PC-3 (cell line): Measurements from ENCODE around the gene LTB4R. TPM values are rescaled to one million over a fixed set of nuclear protein-coding genes. Genes with fewer than 3 reads are reported as not detected.

Source experiments
- ATAC-seq: fragments of 200-7000 bp; cut with Tn5 transposase; 2 replicates; pipeline ENCODE4 v1.9.1; 2020; ENCODE audit warnings: mild to moderate bottlenecking, moderate library complexity
- BruUV-seq: library from RNA; stranded (reverse); fragments of 400-500 nt; replicated peaks from 2 replicates; lab custom pipeline; 2021; lab: Mats Ljungman, UMichigan
- CTCF ChIA-PET: fragments of 300-600 bp; sonication (Branson Sonifier 250); formaldehyde crosslinking; loops from one replicate; lab custom pipeline; 2022; ENCODE audit warnings: antibody characterized with exemption; lab: Charles Lee
- POLR2A ChIA-PET: fragments of 300-600 bp; sonication (Branson Sonifier 250); formaldehyde crosslinking; loops from one replicate; lab custom pipeline; 2022; ENCODE audit warnings: antibody characterized with exemption; ENCODE audit not compliant: unreplicated experiment; lab: Charles Lee
- DNase-seq: peaks from one replicate; pipeline ENCODE4 v3.0.0-alpha.2; 2015
- H2AFZ ChIP-seq: fragments of 300-600 bp; sonication (generic); 2 replicates; pipeline ENCODE4 v1.6.0; 2016; ENCODE audit warnings: antibody characterized with exemption, low read length
- H3F3A ChIP-seq: fragments of 300-600 bp; sonication (generic); one replicate; pipeline ENCODE4 v1.6.0; 2017; ENCODE audit warnings: antibody characterized with exemption, low read length, control low read depth, mild to moderate bottlenecking; ENCODE audit not compliant: unreplicated experiment
- H3K27ac ChIP-seq: fragments of 300-600 bp; sonication (generic); 2 replicates; pipeline ENCODE4 v1.5.1; 2016; ENCODE audit warnings: mild to moderate bottlenecking, low read length
- H3K27me3 ChIP-seq: fragments of 300-600 bp; sonication (generic); 2 replicates; pipeline ENCODE4 v1.6.1; 2016; ENCODE audit warnings: low read length, mixed read lengths
- H3K36me3 ChIP-seq: fragments of 300-600 bp; sonication (generic); 2 replicates; pipeline ENCODE4 v1.6.1; 2016; ENCODE audit warnings: low read depth, mixed run types, low read length, mixed read lengths
- H3K4me1 ChIP-seq: fragments of 300-600 bp; sonication (generic); 2 replicates; pipeline ENCODE4 v1.5.1; 2016; ENCODE audit warnings: low read length; ENCODE audit not compliant: insufficient read depth
- H3K4me2 ChIP-seq: fragments of 300-600 bp; sonication (generic); 2 replicates; pipeline ENCODE4 v1.6.0; 2016; ENCODE audit warnings: low read length
- H3K4me3 ChIP-seq: fragments of 300-600 bp; sonication (generic); 2 replicates; pipeline ENCODE4 v1.5.1; 2016; ENCODE audit warnings: mild to moderate bottlenecking, low read length, mixed read lengths
- H3K79me2 ChIP-seq: fragments of 300-600 bp; sonication (generic); 2 replicates; pipeline ENCODE4 v1.6.1; 2017; ENCODE audit warnings: low read length, mixed read lengths
- H3K9ac ChIP-seq: fragments of 300-600 bp; sonication (generic); 2 replicates; pipeline ENCODE4 v1.6.0; 2016; ENCODE audit warnings: mild to moderate bottlenecking, low read length
- H3K9me2 ChIP-seq: fragments of 300-600 bp; sonication (generic); replicated peaks from 2 replicates; pipeline ENCODE4 v1.6.1; 2016; ENCODE audit warnings: mixed run types, low read length, mixed read lengths
- H3K9me3 ChIP-seq: fragments of 300-600 bp; sonication (generic); 2 replicates; pipeline ENCODE4 v1.6.1; 2016; ENCODE audit warnings: low read length, mixed read lengths
- H4K20me1 ChIP-seq: fragments of 300-600 bp; sonication (generic); 2 replicates; pipeline ENCODE4 v1.6.1; 2016; ENCODE audit warnings: low read length, mixed read lengths
- CTCF ChIP-seq: fragments of 300-600 bp; sonication (generic); conservative IDR thresholded peaks from 2 replicates; pipeline ENCODE4 v1.5.1; 2017; ENCODE audit warnings: antibody characterized with exemption, low read depth, mild to moderate bottlenecking, low read length
- EZH2 ChIP-seq: fragments of 300-600 bp; sonication (generic); IDR thresholded peaks from one replicate; pipeline ENCODE4 v1.6.1; 2017; ENCODE audit warnings: antibody characterized with exemption, mild to moderate bottlenecking, low read length; ENCODE audit not compliant: unreplicated experiment
- EZH2phosphoT487 ChIP-seq: fragments of 300-600 bp; sonication (generic); IDR thresholded peaks from 2 replicates; pipeline ENCODE4 v1.6.1; 2018; ENCODE audit warnings: mild to moderate bottlenecking, antibody characterized with exemption, low read length, borderline replicate concordance
- intact Hi-C: fragments of 100-400 bp; cut with micrococcal nuclease; formaldehyde crosslinking; loops from 2 replicates; pipeline ENCODE4 v1.9.0; 2023
- total RNA-seq: library from RNA; depleted of rRNA; stranded (reverse); fragments of >200 nt; gene quantifications from 2 replicates; pipeline ENCODE4 v1.2.3, GENCODE V29; 2014

LTB4R gene
- total RNA-seq, 1 experiment from 2014 or later, result 11.6 TPM

GRCh38 chr14:24312736-24313507, 1.6 kb downstream of the LTB4R start:
- no peak for TF ChIP-seq CTCF
- TF ChIP-seq EZH2phosphoT487, result no peak
- no peak for TF ChIP-seq EZH2
- ChIA-PET CTCF (no interaction called here), POLR2A (no interaction called here)
- intact Hi-C loops, result no loop called here
- peaks cover 13% of the 10 kb centered on the region for H3K4me1 ChIP-seq
- H3F3A ChIP-seq, result no peaks in the 10 kb centered on the region
- peaks cover 12% of the 10 kb centered on the region; the same call in 1 of the 2 replicates for H3K36me3 ChIP-seq
- H3K9me2 ChIP-seq, result no peaks in the 10 kb centered on the region
- H4K20me1 ChIP-seq, result no peaks in the 10 kb centered on the region
- DNase-seq (no peak), ATAC-seq (no peak)
- no peak overlapping the region for H3K9ac ChIP-seq
- H3K27ac ChIP-seq, result no peak overlapping the region
- BruUV-seq, result no TSS peak
- no peaks in the 10 kb centered on the region for H3K27me3 ChIP-seq
- H3K4me2 ChIP-seq, result no peak overlapping the region
- no peaks in the 10 kb centered on the region for H3K79me2 ChIP-seq
- H3K4me3 ChIP-seq, result no peak overlapping the region
- no peak overlapping the region for H2AFZ ChIP-seq
- H3K9me3 ChIP-seq, result no peaks in the 10 kb centered on the region

- BruUV-seq, result no TSS peak
- POLR2A ChIA-PET, result interaction anchor here (0.7 kb wide), 1 partner anchor 167 kb away, joined by 5 read pairs; no protein-coding TSS in a partner anchor
Observed at GRCh38 chr14:24313913-24314312, 2.6 kb downstream of the LTB4R start.

More at GRCh38 chr14:24313913-24314312, 2.6 kb downstream of the LTB4R start:
- intact Hi-C loops, result no loop called here
- Histone ChIP-seq H3K27me3 (no peaks in the 10 kb centered on the region), H3K9me3 (no peaks in the 10 kb centered on the region), H4K20me1 (no peaks in the 10 kb centered on the region), H3K4me1 (peaks cover 12% of the 10 kb centered on the region), H3K9ac (no peak overlapping the region), H3F3A (no peaks in the 10 kb centered on the region), H3K27ac (no peak overlapping the region), H3K79me2 (no peaks in the 10 kb centered on the region), H3K36me3 (peaks cover 8% of the 10 kb centered on the region; the same call in 1 of the 2 replicates), H3K4me2 (no peak overlapping the region), H3K4me3 (no peak overlapping the region), H3K9me2 (no peaks in the 10 kb centered on the region), H2AFZ (no peak overlapping the region)
- CTCF ChIA-PET, result no interaction called here
- ATAC-seq, result no peak
- TF ChIP-seq EZH2phosphoT487 (no peak), CTCF (no peak), EZH2 (no peak)
- DNase-seq, result no peak
